IMR-90 (cell line): ENCODE results near the gene RNU6-1.

ENCODE experiments used
- BHLHE40 ChIP-seq: fragments of 150-350 bp; IDR thresholded peaks from 2 replicates; pipeline ENCODE4 v1.6.1; 2016; ENCODE audit warnings: mild to moderate bottlenecking, low read depth, low read length
- CEBPB ChIP-seq: IDR thresholded peaks from 2 replicates; pipeline ENCODE4 v1.6.1; 2012; ENCODE audit warnings: low read depth, low read length, improper control_type of control experiment
- FOS ChIP-seq: fragments of 150-350 bp; IDR thresholded peaks from 2 replicates; pipeline ENCODE4 v1.6.1; 2016; ENCODE audit warnings: low read depth, low read length
- NFE2L2 ChIP-seq: fragments of 150-350 bp; IDR thresholded peaks from 2 replicates; pipeline ENCODE4 v1.6.1; 2016; ENCODE audit warnings: low read depth, mild to moderate bottlenecking, low read length
- POLR2A ChIP-seq: IDR thresholded peaks from 2 replicates; pipeline ENCODE4 v1.6.1; 2012; ENCODE audit warnings: mild to moderate bottlenecking, low read depth, low read length
- RAD21 ChIP-seq: IDR thresholded peaks from 2 replicates; pipeline ENCODE4 v1.6.1; 2012; ENCODE audit warnings: low read length, improper control_type of control experiment
- TF ChIP-seq, protein P1 (sequence below): conservative IDR thresholded peaks from 2 replicates; pipeline ENCODE4 v1.5.1; 2012; ENCODE audit warnings: mild to moderate bottlenecking, low read depth, low read length, improper control_type of control experiment

DNA sequence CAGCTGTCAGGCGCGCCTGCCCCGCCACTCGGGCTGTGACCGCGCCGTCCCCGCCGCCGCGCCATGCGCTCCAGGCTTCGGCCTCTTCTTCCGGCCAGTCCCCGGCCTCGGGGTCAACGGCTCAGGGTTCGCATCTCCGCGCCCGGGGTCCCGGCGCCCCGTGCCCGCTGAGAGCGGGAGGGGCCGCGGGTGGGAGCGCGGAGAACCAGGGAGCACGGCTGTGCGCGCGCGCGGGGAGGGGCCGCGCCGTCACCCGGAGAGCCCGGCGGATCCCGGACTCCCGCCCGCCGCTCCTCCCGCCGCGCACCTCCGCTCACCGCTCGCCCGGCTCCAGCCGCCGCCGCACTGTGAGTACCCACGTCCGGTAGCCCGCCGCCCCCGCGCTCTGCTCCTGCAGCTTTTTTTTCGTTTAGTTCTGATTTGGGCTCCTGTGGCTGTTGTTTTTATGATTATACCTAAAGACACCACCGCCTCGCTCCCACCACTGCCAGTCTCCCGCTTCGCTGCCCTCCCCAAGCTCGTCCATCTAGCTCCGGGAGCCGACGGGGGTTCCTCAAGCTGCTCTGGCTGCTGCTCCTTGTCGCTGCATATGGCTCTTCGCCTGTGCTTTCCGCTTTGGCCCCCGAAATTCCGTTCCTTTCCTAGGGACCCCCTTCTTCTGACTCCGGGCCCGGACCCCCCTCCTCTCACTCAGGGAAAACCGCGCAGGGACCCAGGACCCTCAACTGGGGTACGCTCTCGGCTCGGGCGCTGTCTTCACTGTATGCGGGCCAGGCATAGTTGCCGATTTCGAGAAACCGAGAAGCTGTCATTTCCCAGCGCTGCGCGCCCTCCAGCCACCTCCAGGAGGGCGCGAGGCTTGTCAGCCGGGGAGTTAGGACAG, 16.3 kb downstream of the RNU6-1 start:
- TF ChIP-seq, protein P1, sequence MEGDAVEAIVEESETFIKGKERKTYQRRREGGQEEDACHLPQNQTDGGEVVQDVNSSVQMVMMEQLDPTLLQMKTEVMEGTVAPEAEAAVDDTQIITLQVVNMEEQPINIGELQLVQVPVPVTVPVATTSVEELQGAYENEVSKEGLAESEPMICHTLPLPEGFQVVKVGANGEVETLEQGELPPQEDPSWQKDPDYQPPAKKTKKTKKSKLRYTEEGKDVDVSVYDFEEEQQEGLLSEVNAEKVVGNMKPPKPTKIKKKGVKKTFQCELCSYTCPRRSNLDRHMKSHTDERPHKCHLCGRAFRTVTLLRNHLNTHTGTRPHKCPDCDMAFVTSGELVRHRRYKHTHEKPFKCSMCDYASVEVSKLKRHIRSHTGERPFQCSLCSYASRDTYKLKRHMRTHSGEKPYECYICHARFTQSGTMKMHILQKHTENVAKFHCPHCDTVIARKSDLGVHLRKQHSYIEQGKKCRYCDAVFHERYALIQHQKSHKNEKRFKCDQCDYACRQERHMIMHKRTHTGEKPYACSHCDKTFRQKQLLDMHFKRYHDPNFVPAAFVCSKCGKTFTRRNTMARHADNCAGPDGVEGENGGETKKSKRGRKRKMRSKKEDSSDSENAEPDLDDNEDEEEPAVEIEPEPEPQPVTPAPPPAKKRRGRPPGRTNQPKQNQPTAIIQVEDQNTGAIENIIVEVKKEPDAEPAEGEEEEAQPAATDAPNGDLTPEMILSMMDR = no peak
- TF ChIP-seq CEBPB (no peak), FOS (no peak), POLR2A (no peak), RAD21 (no peak), NFE2L2 (no peak), BHLHE40 (no peak)
